Sigmoid colon (tissue), 7 donors: ENCODE results near the gene DTNBP1. TPM values are rescaled to one million over a fixed set of nuclear protein-coding genes. Genes with fewer than 3 reads are reported as not detected.
A peak's percentile ranks its signal among the peaks of the same experiment; 100 is the strongest.

Experiments used
- DNase-seq: peaks from one replicate; pipeline ENCODE4 v3.0.0-alpha.2; 2019
- H3K27ac ChIP-seq, 4 donors: fragments of 200-600 bp; sonication (generic); one replicate each; pipeline ENCODE4 v1.5.1; 2016 to 2019; ENCODE audit warnings: mild to moderate bottlenecking in 1 of 4
- H3K27me3 ChIP-seq, 3 donors: fragments of 200-600 bp; sonication (generic); one replicate each; pipeline ENCODE4 v1.5.1; 2019; ENCODE audit warnings: mild to moderate bottlenecking in 1 of 3
- H3K36me3 ChIP-seq, 4 donors: fragments of 200-600 bp; sonication (generic); one replicate each; pipeline ENCODE4 v1.5.1; 2016 to 2019
- H3K4me1 ChIP-seq, 4 donors: fragments of 200-600 bp; sonication (generic); one replicate each; pipeline ENCODE4 v1.5.1; 2017 to 2019
- H3K4me3 ChIP-seq, 4 donors: fragments of 200-600 bp; sonication (generic); one replicate each; pipeline ENCODE4 v1.5.1; 2017 to 2019; ENCODE audit warnings: mild to moderate bottlenecking in 2 of 4, moderate library complexity in 1 of 4
- H3K9me3 ChIP-seq, 4 donors: fragments of 200-600 bp in 3 of 4; sonication (generic) in 3 of 4; one replicate each; pipeline versions ENCODE4 v1.5.1 to v1.6.1; 2013 to 2019
- EP300 ChIP-seq, 4 donors: sonication (generic); formaldehyde crosslinking; IDR thresholded peaks; one replicate each; pipeline ENCODE4 v1.6.1; 2017; ENCODE audit warnings: antibody characterized with exemption in 4 of 4
- POLR2A ChIP-seq, 2 donors: fragments of 450-650 bp; IDR thresholded peaks; one replicate each; pipeline ENCODE4 v1.6.1; 2016; ENCODE audit warnings: antibody characterized with exemption in 2 of 2, mild to moderate bottlenecking in 2 of 2, moderate library complexity in 2 of 2
- POLR2AphosphoS5 ChIP-seq, 4 donors: sonication (generic); formaldehyde crosslinking; IDR thresholded peaks; one replicate each; pipeline ENCODE4 v1.6.1; 2017; ENCODE audit warnings: antibody characterized with exemption in 4 of 4
- WGBS, 2 donors: extraction: QIAGEN DNeasy Blood & Tissue Kit; methylation state at CpG; one replicate each; pipeline ENCODE4 v1.1.7; 2013; 5-methylcytosine and 5-hydroxymethylcytosine counted together
- intact Hi-C: fragments of 100-400 bp; cut with DNase I; formaldehyde crosslinking; loops from one replicate; pipeline ENCODE4 v1.15.1; 2023
- polyA plus RNA-seq, 3 donors: library from polyadenylated mRNA; stranded (reverse); fragments of 200-250 nt; gene quantifications; one replicate each; pipeline ENCODE4 v1.2.3, GENCODE V29; 2013
- total RNA-seq, 4 donors: library from RNA; depleted of rRNA; stranded (reverse); fragments of >200 nt; gene quantifications; one replicate each; pipeline ENCODE4 v1.1.0, GENCODE V29; 2016
- TF ChIP-seq, protein P1 (sequence below), 4 experiments: fragments of 450-650 bp in 3 of 4; fragments of 200-600 bp in 1 of 4; IDR thresholded peaks; one replicate each; pipeline ENCODE4 v1.5.1; 2016 to 2019; ENCODE audit warnings: antibody characterized with exemption in 4 of 4, mild to moderate bottlenecking in 3 of 4, moderate library complexity in 2 of 4
- donor health status: healthy with polysubstance abuse.
- donor health status: Bipolar disorder and iron deficiency.
- donor health status: healthy.

Gene DTNBP1
- total and polyA plus RNA-seq, 7 donors, result 12.8 to 25.8 (median 18.7) TPM

DNA sequence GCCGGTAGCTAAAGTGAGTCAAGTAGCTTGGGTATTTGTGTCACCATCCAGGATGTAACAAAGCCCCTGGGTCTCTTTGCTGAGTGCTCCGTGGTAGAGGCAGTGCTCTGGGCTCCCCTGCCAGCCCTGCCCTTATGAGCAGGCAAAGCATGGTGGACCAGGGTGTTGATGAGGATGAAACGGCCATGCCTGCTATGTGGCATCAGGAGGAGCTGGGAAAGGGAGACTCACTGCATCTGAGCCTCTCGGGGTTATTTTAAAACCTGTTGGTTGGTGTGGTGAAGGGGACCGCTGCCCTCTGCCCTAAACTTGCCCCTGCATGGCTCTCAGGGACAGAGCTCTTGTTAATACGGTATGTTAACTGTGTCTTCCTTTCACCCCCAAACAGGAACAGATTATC, 143.1 kb downstream of the DTNBP1 start:
- WGBS, 2 donors, result 82 to 91% methylated on average over 6 of the region's 6 CpGs
- TF ChIP-seq POLR2AphosphoS5 (IDR thresholded peaks at IDR 0.05), result no peak
- no peak for TF ChIP-seq POLR2A (IDR thresholded peaks at IDR 0.05)
- no peak for TF ChIP-seq EP300 (IDR thresholded peaks at IDR 0.05)
- TF ChIP-seq, protein P1, sequence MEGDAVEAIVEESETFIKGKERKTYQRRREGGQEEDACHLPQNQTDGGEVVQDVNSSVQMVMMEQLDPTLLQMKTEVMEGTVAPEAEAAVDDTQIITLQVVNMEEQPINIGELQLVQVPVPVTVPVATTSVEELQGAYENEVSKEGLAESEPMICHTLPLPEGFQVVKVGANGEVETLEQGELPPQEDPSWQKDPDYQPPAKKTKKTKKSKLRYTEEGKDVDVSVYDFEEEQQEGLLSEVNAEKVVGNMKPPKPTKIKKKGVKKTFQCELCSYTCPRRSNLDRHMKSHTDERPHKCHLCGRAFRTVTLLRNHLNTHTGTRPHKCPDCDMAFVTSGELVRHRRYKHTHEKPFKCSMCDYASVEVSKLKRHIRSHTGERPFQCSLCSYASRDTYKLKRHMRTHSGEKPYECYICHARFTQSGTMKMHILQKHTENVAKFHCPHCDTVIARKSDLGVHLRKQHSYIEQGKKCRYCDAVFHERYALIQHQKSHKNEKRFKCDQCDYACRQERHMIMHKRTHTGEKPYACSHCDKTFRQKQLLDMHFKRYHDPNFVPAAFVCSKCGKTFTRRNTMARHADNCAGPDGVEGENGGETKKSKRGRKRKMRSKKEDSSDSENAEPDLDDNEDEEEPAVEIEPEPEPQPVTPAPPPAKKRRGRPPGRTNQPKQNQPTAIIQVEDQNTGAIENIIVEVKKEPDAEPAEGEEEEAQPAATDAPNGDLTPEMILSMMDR (IDR thresholded peaks at IDR 0.05), result no peak
- peaks cover 7 to 80% (median 18%) of the 10 kb centered on the region in 4 donors for H3K36me3 ChIP-seq
- no peak overlapping the region for H3K4me3 ChIP-seq
- DNase-seq, result peak; percentile 34
- no peak overlapping the region for H3K27ac ChIP-seq
- peaks cover 0 to 8% (median 3%) of the 10 kb centered on the region in 4 donors for H3K4me1 ChIP-seq
- no peaks in the 10 kb centered on the region for H3K9me3 ChIP-seq
- no peaks in the 10 kb centered on the region for H3K27me3 ChIP-seq
- intact Hi-C loops, result no loop called here

DNA sequence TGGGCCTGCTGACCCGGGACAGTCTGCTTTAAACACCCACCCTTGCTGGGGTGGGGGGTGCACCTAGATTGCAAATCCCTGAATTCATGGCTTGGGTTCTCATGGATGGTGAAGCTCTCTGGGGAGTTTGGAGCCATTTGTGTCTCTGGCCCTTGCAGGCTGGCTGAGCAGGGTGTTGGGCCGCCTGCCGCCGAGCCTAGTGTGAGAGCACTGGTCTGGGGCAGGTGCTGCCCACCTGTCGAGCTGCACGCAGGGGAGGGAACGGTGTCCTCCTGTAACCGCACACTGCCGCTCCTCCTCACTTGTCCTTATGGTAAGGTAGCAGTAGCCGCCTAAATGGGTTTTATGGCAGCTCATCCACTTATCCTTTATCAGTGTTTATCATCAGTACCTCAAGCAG, 143.9 kb downstream of the DTNBP1 start:
- DNase-seq, result peak; percentile 29
- no peak overlapping the region for H3K4me3 ChIP-seq
- H3K4me1 ChIP-seq, result peaks cover 0 to 8% (median 3%) of the 10 kb centered on the region in 4 donors
- no peak overlapping the region for H3K27ac ChIP-seq
- H3K9me3 ChIP-seq, result no peaks in the 10 kb centered on the region
- TF ChIP-seq POLR2AphosphoS5 (IDR thresholded peaks at IDR 0.05) (no peak), POLR2A (IDR thresholded peaks at IDR 0.05) (no peak), EP300 (IDR thresholded peaks at IDR 0.05) (no peak)
- TF ChIP-seq, protein P1 (IDR thresholded peaks at IDR 0.05), result no peak
- H3K36me3 ChIP-seq, result peaks cover 7 to 80% (median 19%) of the 10 kb centered on the region in 4 donors
- intact Hi-C loops, result no loop called here
- WGBS, 2 donors, result 95 to 96% methylated on average over 10 of the region's 10 CpGs
- H3K27me3 ChIP-seq, result no peaks in the 10 kb centered on the region

DNA sequence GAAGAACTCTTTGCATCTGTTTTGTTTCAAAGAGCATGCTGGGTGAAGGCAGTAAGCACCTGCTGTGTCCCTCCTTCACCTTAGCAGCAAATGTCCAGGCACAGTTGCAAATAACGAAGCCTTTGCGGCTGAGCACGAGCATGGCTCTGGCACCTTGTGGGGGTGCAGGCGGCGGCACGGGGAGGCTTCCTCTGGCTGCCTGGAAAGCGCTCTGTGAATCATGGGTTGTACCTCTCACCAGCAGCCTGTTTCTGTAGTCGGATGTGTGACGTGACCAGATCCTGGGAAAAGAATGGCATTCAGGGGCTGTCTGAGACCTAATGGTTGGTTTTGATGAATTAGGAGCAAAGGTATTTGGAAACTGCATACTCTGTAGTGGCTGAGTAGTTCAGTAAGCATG, 144.8 kb downstream of the DTNBP1 start:
- DNase-seq, result peak; percentile 25
- Histone ChIP-seq H3K27me3 (no peaks in the 10 kb centered on the region), H3K9me3 (no peaks in the 10 kb centered on the region), H3K4me3 (no peak overlapping the region), H3K36me3 (peaks cover 7 to 80% (median 19%) of the 10 kb centered on the region in 4 donors), H3K27ac (no peak overlapping the region), H3K4me1 (peaks cover 0 to 8% (median 3%) of the 10 kb centered on the region in 4 donors)
- WGBS, 2 donors, result 97 to 98% methylated on average over 9 of the region's 9 CpGs
- intact Hi-C loops, result no loop called here
- TF ChIP-seq EP300 (IDR thresholded peaks at IDR 0.05) (no peak), POLR2AphosphoS5 (IDR thresholded peaks at IDR 0.05) (no peak), POLR2A (IDR thresholded peaks at IDR 0.05) (no peak)
- TF ChIP-seq, protein P1 (IDR thresholded peaks at IDR 0.05), result no peak

DNA sequence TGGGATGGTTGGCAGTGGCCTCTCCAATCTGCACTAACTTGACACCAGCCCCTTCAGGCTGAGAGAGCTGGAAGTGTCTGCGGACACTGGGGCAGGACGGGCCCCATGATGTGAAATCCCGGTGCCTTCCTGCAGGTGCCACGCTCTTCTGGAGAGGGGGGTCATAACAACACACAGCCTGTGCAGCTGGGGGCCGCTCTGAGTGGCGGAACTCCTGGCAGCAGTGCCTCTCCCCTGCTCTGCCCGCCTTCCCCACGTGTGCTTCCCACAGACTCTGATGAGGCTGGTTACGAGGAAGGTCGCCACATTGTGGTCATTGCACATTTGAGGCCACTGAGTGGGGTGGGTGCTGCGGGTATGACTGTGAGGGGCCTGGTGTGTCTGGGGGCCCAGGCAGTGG, 145.2 kb downstream of the DTNBP1 start:
- WGBS, 2 donors, result 95 to 97% methylated on average over 11 of the region's 11 CpGs
- Histone ChIP-seq H3K36me3 (peaks cover 7 to 80% (median 22%) of the 10 kb centered on the region in 4 donors), H3K9me3 (no peaks in the 10 kb centered on the region), H3K4me1 (peaks cover 0 to 8% (median 3%) of the 10 kb centered on the region in 4 donors), H3K27ac (no peak overlapping the region), H3K4me3 (no peak overlapping the region), H3K27me3 (no peaks in the 10 kb centered on the region)
- peak; percentile 56 for DNase-seq
- intact Hi-C loops, result no loop called here
- TF ChIP-seq POLR2A (IDR thresholded peaks at IDR 0.05) (no peak), POLR2AphosphoS5 (IDR thresholded peaks at IDR 0.05) (no peak), EP300 (IDR thresholded peaks at IDR 0.05) (no peak)
- TF ChIP-seq, protein P1 (IDR thresholded peaks at IDR 0.05), result no peak
